ENCODE results near the gene GPN2.

Gene GPN2

DNA sequence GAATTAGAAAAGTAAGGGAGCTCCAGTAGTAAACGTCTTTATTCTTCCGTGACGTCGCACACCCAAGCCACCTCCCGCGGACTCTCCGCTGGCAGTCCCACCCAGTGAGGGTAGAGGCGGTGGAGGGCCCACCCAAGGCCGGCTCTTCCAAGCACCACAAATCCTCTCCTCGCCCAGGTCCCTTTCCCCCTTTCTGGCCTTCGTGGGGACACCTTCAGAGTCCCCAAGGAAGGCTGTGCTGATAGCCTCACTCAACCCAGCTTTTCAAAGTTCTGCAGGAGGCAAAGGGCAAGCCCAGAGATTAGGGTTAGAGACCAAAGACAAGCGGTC, 349 bp upstream of the GPN2 start:
- Histone ChIP-seq H3K9ac (ENCODE audit: low read depth, low read length) (peak overlapping the region; percentile 91), H3K79me2 (ENCODE audit: insufficient read depth, low read length) (peaks cover 39% of the 10 kb centered on the region), H3K4me3 (ENCODE audit: low read depth in 1 of 2, low read length in 2 of 2) (peak overlapping the region; percentile 88 to 95), H4K20me1 (ENCODE audit: insufficient read depth, low read length) (peaks cover 13% of the 10 kb centered on the region; the same call in 1 of the 2 replicates), H3K27me3 (ENCODE audit: insufficient read depth, low read length, poor library complexity) (no peaks in the 10 kb centered on the region), H3K4me2 (ENCODE audit: insufficient read depth, low read length) (peak overlapping the region; percentile 95), H3K27ac (ENCODE audit: low read length) (peak overlapping the region; percentile 83), H3K36me3 (ENCODE audit: insufficient read depth, low read length) (peaks cover 71% of the 10 kb centered on the region), H2AFZ (ENCODE audit: low read depth, low read length) (peak overlapping the region; percentile 97), H3K4me1 (ENCODE audit: insufficient read depth, low read length) (peaks cover 25% of the 10 kb centered on the region), H3K9me3 (ENCODE audit: insufficient read depth, low read length, severe bottlenecking) (no peaks in the 10 kb centered on the region)
- ATAC-seq (ENCODE audit: insufficient read depth, low read depth) (peak; percentile 71), DNase-seq (no peak)
- TF ChIP-seq, protein P1, sequence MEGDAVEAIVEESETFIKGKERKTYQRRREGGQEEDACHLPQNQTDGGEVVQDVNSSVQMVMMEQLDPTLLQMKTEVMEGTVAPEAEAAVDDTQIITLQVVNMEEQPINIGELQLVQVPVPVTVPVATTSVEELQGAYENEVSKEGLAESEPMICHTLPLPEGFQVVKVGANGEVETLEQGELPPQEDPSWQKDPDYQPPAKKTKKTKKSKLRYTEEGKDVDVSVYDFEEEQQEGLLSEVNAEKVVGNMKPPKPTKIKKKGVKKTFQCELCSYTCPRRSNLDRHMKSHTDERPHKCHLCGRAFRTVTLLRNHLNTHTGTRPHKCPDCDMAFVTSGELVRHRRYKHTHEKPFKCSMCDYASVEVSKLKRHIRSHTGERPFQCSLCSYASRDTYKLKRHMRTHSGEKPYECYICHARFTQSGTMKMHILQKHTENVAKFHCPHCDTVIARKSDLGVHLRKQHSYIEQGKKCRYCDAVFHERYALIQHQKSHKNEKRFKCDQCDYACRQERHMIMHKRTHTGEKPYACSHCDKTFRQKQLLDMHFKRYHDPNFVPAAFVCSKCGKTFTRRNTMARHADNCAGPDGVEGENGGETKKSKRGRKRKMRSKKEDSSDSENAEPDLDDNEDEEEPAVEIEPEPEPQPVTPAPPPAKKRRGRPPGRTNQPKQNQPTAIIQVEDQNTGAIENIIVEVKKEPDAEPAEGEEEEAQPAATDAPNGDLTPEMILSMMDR (IDR thresholded peaks at IDR 0.05; ENCODE audit: borderline replicate concordance, extremely low read depth, low read length, poor library complexity, severe bottlenecking): no peak
- TF ChIP-seq EZH2 (IDR thresholded peaks at IDR 0.05; ENCODE audit: borderline replicate concordance, low read depth, low read length, severe bottlenecking): no peak

DNA sequence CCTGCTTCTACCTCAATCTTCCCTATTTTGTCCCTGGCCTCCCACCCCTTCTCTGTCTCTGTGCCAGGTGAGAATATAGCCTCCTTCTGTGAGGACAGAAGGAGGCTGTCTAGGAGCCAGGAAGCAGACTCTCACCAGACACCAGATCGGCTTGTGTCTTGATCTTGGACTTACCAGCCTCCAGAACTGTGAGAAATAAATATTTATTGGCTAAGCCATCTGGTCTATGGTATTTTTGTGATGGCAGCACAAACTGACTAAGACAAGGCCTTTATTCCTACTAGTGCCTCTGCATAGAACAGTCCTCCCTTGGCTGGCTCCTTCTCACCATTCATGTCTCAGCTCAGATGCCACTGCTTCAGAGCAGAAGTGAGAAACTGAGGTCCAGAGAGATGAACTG, 1.9 kb downstream of the GPN2 start:
- TF ChIP-seq, protein P1 (IDR thresholded peaks at IDR 0.05; ENCODE audit: borderline replicate concordance, extremely low read depth, low read length, poor library complexity, severe bottlenecking): no peak
- TF ChIP-seq EZH2 (IDR thresholded peaks at IDR 0.05; ENCODE audit: borderline replicate concordance, low read depth, low read length, severe bottlenecking): no peak
- Histone ChIP-seq H3K4me3 (ENCODE audit: low read depth in 1 of 2, low read length in 2 of 2) (no peak overlapping the region), H3K4me2 (ENCODE audit: insufficient read depth, low read length) (no peak overlapping the region; the same call in 1 of the 2 replicates), H3K4me1 (ENCODE audit: insufficient read depth, low read length) (peaks cover 25% of the 10 kb centered on the region), H3K9me3 (ENCODE audit: insufficient read depth, low read length, severe bottlenecking) (no peaks in the 10 kb centered on the region), H2AFZ (ENCODE audit: low read depth, low read length) (no peak overlapping the region), H3K79me2 (ENCODE audit: insufficient read depth, low read length) (peaks cover 29% of the 10 kb centered on the region), H3K27me3 (ENCODE audit: insufficient read depth, low read length, poor library complexity) (no peaks in the 10 kb centered on the region), H3K36me3 (ENCODE audit: insufficient read depth, low read length) (peaks cover 72% of the 10 kb centered on the region), H4K20me1 (ENCODE audit: insufficient read depth, low read length) (peaks cover 13% of the 10 kb centered on the region; the same call in 1 of the 2 replicates), H3K9ac (ENCODE audit: low read depth, low read length) (no peak overlapping the region), H3K27ac (ENCODE audit: low read length) (no peak overlapping the region)
- ATAC-seq (ENCODE audit: insufficient read depth, low read depth) (no peak), DNase-seq (no peak)

GRCh38 chr1:26887125-26887524, 3.0 kb downstream of the GPN2 start:
- ATAC-seq (ENCODE audit: insufficient read depth, low read depth): no peak
- Histone ChIP-seq H2AFZ (ENCODE audit: low read depth, low read length) (no peak overlapping the region), H3K9me3 (ENCODE audit: insufficient read depth, low read length, severe bottlenecking) (no peaks in the 10 kb centered on the region), H3K4me1 (ENCODE audit: insufficient read depth, low read length) (peaks cover 25% of the 10 kb centered on the region), H4K20me1 (ENCODE audit: insufficient read depth, low read length) (peaks cover 19% of the 10 kb centered on the region; the same call in 1 of the 2 replicates), H3K9ac (ENCODE audit: low read depth, low read length) (no peak overlapping the region), H3K27ac (ENCODE audit: low read length) (no peak overlapping the region), H3K79me2 (ENCODE audit: insufficient read depth, low read length) (peaks cover 30% of the 10 kb centered on the region), H3K4me3 (ENCODE audit: low read depth in 1 of 2, low read length in 2 of 2) (no peak overlapping the region), H3K36me3 (ENCODE audit: insufficient read depth, low read length) (peaks cover 72% of the 10 kb centered on the region), H3K27me3 (ENCODE audit: insufficient read depth, low read length, poor library complexity) (no peaks in the 10 kb centered on the region), H3K4me2 (ENCODE audit: insufficient read depth, low read length) (no peak overlapping the region)
- no peak for DNase-seq
- TF ChIP-seq, protein P1 (IDR thresholded peaks at IDR 0.05; ENCODE audit: borderline replicate concordance, extremely low read depth, low read length, poor library complexity, severe bottlenecking): peak; percentile 36
- TF ChIP-seq EZH2 (IDR thresholded peaks at IDR 0.05; ENCODE audit: borderline replicate concordance, low read depth, low read length, severe bottlenecking): no peak
